Measurements from ENCODE around the gene TDP2.

DNA sequence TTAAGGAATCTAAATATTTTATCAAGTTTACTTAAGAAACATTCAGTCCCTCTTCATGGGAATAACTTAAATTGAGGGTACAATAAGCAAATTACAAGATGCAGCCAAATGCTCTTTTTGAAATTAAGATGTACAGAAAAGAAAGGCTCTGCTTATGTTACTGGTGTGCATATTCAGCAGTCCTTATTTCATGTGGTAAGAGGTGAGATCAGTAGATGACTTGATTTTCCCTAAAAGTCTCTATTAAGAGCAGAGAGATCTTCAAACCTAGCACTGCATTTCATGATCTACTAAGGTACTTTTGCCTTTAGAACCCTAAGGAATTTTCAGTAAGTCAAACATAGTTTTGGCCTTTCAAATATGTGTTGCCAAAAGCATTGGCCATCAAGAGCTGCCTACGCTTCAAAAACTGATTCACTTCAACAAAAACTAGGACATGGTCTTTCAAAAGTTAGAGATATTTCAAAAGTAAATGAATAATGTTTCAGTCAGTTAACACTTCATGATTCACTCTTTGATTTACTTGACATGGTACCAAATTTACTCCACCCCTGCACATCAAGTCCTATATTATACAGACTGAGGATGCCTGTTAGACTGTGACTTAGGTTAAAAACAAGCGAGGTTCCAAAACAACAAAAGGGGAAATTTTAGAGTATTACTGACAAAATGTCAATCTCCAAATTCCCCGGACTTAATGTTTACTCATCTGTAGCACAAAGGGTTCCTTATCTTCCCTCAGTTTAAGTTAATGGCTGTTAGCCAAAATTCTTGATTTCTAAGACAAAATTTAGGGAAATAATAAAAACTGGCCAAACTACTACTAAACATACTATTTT is 33.0 kb upstream of the TDP2 start:
- TF ChIP-seq, protein P1, sequence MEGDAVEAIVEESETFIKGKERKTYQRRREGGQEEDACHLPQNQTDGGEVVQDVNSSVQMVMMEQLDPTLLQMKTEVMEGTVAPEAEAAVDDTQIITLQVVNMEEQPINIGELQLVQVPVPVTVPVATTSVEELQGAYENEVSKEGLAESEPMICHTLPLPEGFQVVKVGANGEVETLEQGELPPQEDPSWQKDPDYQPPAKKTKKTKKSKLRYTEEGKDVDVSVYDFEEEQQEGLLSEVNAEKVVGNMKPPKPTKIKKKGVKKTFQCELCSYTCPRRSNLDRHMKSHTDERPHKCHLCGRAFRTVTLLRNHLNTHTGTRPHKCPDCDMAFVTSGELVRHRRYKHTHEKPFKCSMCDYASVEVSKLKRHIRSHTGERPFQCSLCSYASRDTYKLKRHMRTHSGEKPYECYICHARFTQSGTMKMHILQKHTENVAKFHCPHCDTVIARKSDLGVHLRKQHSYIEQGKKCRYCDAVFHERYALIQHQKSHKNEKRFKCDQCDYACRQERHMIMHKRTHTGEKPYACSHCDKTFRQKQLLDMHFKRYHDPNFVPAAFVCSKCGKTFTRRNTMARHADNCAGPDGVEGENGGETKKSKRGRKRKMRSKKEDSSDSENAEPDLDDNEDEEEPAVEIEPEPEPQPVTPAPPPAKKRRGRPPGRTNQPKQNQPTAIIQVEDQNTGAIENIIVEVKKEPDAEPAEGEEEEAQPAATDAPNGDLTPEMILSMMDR (IDR thresholded peaks at IDR 0.05) = no peak
- no peak for TF ChIP-seq POLR2A (IDR thresholded peaks at IDR 0.05)
